ENCODE data around the gene PHLDA3. TPM values are rescaled to one million over a fixed set of nuclear protein-coding genes. Genes with fewer than 3 reads are reported as not detected.
A peak's percentile ranks its signal among the peaks of the same experiment; 100 is the strongest.

The PHLDA3 gene
- total and polyA plus RNA-seq, 2 of the 13 experiments (the other 11 are each of a cell fraction or from before 2014, with no cell fraction given), result 16.7 to 33.6 TPM

DNA sequence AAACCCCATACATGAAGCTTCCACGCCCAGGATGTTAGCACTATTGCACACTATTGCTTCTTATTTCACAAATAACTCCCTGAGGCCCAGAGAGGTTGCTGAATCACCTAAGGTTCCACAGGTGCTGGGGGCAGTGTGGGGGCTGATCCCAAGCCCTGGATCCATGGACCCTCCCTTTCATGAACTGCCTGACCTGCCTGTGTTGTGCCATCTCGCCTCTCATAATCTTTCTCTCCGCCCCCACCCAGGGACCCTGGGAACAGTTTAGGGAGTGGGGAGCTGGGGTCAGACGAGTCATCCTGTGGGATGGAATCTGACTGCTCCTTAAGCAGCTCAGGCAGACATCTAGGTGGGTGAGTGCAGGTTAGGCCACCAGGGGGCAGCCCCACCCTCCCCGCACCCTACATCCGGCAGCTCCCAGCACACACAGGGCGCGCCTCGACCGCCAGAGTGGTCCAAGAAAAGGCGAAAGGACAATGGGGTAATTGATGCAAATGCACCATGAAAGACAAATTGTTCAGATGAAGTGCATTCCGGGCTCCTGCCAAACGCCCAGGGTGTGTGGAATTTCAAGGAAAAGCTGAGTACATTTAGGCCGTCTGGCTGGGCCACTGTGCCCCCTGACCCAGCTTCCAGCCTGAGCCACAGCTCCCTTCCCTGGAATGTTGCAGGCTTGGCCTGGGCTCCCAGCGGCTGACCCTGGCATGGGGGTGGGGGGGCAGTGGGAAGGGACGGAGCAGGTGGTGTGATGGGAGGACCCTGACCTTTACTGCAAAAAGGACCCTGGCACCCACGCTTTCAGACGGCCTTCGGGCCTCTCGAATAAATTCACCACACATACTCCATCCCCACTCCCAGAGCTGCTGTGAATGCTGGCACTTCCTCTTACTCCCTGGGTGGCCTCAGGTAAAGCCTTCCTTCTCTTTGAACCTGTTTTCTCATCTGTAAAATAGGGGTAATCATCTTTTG, 20.8 kb downstream of the PHLDA3 start (continued):
- TF ChIP-seq, protein P1, sequence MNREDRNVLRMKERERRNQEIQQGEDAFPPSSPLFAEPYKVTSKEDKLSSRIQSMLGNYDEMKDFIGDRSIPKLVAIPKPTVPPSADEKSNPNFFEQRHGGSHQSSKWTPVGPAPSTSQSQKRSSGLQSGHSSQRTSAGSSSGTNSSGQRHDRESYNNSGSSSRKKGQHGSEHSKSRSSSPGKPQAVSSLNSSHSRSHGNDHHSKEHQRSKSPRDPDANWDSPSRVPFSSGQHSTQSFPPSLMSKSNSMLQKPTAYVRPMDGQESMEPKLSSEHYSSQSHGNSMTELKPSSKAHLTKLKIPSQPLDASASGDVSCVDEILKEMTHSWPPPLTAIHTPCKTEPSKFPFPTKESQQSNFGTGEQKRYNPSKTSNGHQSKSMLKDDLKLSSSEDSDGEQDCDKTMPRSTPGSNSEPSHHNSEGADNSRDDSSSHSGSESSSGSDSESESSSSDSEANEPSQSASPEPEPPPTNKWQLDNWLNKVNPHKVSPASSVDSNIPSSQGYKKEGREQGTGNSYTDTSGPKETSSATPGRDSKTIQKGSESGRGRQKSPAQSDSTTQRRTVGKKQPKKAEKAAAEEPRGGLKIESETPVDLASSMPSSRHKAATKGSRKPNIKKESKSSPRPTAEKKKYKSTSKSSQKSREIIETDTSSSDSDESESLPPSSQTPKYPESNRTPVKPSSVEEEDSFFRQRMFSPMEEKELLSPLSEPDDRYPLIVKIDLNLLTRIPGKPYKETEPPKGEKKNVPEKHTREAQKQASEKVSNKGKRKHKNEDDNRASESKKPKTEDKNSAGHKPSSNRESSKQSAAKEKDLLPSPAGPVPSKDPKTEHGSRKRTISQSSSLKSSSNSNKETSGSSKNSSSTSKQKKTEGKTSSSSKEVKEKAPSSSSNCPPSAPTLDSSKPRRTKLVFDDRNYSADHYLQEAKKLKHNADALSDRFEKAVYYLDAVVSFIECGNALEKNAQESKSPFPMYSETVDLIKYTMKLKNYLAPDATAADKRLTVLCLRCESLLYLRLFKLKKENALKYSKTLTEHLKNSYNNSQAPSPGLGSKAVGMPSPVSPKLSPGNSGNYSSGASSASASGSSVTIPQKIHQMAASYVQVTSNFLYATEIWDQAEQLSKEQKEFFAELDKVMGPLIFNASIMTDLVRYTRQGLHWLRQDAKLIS (CRISPR knock-in tag; IDR thresholded peaks at IDR 0.05), result no peak
- TF ChIP-seq ZNF333 (CRISPR knock-in tag; IDR thresholded peaks at IDR 0.05; ENCODE audit: borderline replicate concordance) (no peak), SALL1 (CRISPR knock-in tag; IDR thresholded peaks at IDR 0.05) (peak; percentile 36; the same call in 1 of the 2 replicates), ZNF569 (CRISPR knock-in tag; IDR thresholded peaks at IDR 0.05; ENCODE audit: borderline replicate concordance) (no peak), HNRNPLL (IDR thresholded peaks at IDR 0.05; ENCODE audit: low read depth, low read length, poor library complexity, severe bottlenecking) (peak; percentile 32), POLR2A (IDR thresholded peaks at IDR 0.05; ENCODE audit: insufficient read depth in 1 of 2, low read depth in 2 of 2, low read length in 2 of 2) (no peak), NFRKB (IDR thresholded peaks at IDR 0.05) (no peak), DR1 (CRISPR knock-in tag; IDR thresholded peaks at IDR 0.05) (no peak), MYNN (CRISPR knock-in tag; IDR thresholded peaks at IDR 0.05; ENCODE audit: low read depth) (no peak), ZNF773 (CRISPR knock-in tag; IDR thresholded peaks at IDR 0.05; ENCODE audit: borderline replicate concordance) (no peak), ZNF570 (CRISPR knock-in tag; IDR thresholded peaks at IDR 0.05; ENCODE audit: borderline replicate concordance) (no peak), STAG1 (CRISPR knock-in tag; IDR thresholded peaks at IDR 0.05) (peak; percentile 72), JDP2 (CRISPR knock-in tag; IDR thresholded peaks at IDR 0.05; ENCODE audit: borderline replicate concordance) (no peak), ZNF792 (CRISPR knock-in tag; IDR thresholded peaks at IDR 0.05) (no peak), THAP11 (CRISPR knock-in tag; IDR thresholded peaks at IDR 0.05) (no peak)
- TF ChIP-seq, protein P2, sequence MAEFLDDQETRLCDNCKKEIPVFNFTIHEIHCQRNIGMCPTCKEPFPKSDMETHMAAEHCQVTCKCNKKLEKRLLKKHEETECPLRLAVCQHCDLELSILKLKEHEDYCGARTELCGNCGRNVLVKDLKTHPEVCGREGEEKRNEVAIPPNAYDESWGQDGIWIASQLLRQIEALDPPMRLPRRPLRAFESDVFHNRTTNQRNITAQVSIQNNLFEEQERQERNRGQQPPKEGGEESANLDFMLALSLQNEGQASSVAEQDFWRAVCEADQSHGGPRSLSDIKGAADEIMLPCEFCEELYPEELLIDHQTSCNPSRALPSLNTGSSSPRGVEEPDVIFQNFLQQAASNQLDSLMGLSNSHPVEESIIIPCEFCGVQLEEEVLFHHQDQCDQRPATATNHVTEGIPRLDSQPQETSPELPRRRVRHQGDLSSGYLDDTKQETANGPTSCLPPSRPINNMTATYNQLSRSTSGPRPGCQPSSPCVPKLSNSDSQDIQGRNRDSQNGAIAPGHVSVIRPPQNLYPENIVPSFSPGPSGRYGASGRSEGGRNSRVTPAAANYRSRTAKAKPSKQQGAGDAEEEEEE (CRISPR knock-in tag; IDR thresholded peaks at IDR 0.05; ENCODE audit: borderline replicate concordance), result no peak
- TF ChIP-seq, protein P3, sequence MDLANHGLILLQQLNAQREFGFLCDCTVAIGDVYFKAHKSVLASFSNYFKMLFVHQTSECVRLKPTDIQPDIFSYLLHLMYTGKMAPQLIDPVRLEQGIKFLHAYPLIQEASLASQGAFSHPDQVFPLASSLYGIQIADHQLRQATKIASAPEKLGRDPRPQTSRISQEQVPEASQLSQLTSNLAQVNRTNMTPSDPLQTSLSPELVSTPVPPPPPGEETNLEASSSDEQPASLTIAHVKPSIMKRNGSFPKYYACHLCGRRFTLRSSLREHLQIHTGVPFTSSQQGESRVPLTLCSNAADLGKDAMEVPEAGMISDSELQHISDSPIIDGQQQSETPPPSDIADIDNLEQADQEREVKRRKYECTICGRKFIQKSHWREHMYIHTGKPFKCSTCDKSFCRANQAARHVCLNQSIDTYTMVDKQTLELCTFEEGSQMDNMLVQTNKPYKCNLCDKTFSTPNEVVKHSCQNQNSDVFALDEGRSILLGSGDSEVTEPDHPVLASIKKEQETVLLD (CRISPR knock-in tag; IDR thresholded peaks at IDR 0.05; ENCODE audit: low read depth), result no peak
- TF ChIP-seq, protein P4, sequence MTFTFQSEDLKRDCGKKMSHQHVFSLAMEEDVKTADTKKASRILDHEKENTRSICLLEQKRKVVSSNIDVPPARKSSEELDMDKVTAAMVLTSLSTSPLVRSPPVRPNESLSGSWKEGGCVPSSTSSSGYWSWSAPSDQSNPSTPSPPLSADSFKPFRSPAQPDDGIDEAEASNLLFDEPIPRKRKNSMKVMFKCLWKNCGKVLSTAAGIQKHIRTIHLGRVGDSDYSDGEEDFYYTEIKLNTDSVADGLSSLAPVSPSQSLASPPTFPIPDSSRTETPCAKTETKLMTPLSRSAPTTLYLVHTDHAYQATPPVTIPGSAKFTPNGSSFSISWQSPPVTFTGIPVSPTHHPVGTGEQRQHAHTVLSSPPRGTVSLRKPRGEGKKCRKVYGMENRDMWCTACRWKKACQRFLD (CRISPR knock-in tag; IDR thresholded peaks at IDR 0.05; ENCODE audit: borderline replicate concordance), result no peak
- TF ChIP-seq, protein P5, sequence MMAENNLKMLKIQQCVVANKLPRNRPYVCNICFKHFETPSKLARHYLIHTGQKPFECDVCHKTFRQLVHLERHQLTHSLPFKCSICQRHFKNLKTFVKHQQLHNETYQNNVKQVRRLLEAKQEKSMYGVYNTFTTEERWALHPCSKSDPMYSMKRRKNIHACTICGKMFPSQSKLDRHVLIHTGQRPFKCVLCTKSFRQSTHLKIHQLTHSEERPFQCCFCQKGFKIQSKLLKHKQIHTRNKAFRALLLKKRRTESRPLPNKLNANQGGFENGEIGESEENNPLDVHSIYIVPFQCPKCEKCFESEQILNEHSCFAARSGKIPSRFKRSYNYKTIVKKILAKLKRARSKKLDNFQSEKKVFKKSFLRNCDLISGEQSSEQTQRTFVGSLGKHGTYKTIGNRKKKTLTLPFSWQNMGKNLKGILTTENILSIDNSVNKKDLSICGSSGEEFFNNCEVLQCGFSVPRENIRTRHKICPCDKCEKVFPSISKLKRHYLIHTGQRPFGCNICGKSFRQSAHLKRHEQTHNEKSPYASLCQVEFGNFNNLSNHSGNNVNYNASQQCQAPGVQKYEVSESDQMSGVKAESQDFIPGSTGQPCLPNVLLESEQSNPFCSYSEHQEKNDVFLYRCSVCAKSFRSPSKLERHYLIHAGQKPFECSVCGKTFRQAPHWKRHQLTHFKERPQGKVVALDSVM (CRISPR knock-in tag; IDR thresholded peaks at IDR 0.05), result no peak
